Measurements from ENCODE around the gene PPDPF.

The PPDPF gene

DNA sequence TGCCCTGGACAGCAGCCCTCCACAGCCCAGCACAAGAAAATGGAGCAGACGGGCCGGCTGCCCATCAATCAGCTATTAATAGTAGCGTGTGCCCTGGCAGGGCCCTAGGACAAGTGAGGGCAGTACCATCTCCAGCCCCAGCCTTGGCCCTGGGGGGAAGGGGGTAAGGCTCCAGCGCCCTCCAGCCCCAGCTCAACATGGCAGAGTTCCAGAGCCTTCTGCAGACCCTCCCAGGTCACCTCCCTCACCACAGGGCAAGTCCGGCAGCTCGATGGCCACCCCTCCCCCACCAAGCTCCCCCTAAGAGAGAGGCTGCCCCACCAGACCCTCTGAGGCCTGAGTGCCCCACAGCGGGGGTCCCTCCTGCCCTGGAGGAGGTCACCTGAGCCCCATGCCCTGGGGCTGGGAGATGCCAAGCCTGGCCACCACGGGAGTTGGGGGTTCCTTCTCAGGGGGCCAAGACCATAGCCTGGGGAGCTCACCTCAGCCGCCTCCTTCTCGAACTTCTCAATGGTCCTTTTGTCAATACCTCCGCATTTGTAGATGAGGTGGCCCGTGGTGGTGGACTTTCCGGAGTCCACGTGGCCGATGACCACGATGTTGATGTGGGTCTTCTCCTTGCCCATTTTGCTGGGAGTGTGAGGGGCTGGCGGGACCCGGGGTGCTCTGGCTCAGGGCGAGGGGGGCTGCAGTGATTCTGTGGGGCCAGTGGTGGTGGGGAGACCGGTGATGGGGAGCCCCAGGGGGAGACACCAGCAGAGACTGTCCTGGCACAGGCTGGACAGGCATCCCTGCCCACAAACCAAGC, 23.2 kb upstream of the PPDPF start:
- no peak overlapping the region for H3K4me3 ChIP-seq (ENCODE audit: low read depth, low read length)
- DNase-seq (ENCODE audit: low read depth), result no peak
- TF ChIP-seq, protein P1, sequence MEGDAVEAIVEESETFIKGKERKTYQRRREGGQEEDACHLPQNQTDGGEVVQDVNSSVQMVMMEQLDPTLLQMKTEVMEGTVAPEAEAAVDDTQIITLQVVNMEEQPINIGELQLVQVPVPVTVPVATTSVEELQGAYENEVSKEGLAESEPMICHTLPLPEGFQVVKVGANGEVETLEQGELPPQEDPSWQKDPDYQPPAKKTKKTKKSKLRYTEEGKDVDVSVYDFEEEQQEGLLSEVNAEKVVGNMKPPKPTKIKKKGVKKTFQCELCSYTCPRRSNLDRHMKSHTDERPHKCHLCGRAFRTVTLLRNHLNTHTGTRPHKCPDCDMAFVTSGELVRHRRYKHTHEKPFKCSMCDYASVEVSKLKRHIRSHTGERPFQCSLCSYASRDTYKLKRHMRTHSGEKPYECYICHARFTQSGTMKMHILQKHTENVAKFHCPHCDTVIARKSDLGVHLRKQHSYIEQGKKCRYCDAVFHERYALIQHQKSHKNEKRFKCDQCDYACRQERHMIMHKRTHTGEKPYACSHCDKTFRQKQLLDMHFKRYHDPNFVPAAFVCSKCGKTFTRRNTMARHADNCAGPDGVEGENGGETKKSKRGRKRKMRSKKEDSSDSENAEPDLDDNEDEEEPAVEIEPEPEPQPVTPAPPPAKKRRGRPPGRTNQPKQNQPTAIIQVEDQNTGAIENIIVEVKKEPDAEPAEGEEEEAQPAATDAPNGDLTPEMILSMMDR (IDR thresholded peaks at IDR 0.05; ENCODE audit: insufficient read depth, low read depth, low read length, missing control alignments), result no peak

DNA sequence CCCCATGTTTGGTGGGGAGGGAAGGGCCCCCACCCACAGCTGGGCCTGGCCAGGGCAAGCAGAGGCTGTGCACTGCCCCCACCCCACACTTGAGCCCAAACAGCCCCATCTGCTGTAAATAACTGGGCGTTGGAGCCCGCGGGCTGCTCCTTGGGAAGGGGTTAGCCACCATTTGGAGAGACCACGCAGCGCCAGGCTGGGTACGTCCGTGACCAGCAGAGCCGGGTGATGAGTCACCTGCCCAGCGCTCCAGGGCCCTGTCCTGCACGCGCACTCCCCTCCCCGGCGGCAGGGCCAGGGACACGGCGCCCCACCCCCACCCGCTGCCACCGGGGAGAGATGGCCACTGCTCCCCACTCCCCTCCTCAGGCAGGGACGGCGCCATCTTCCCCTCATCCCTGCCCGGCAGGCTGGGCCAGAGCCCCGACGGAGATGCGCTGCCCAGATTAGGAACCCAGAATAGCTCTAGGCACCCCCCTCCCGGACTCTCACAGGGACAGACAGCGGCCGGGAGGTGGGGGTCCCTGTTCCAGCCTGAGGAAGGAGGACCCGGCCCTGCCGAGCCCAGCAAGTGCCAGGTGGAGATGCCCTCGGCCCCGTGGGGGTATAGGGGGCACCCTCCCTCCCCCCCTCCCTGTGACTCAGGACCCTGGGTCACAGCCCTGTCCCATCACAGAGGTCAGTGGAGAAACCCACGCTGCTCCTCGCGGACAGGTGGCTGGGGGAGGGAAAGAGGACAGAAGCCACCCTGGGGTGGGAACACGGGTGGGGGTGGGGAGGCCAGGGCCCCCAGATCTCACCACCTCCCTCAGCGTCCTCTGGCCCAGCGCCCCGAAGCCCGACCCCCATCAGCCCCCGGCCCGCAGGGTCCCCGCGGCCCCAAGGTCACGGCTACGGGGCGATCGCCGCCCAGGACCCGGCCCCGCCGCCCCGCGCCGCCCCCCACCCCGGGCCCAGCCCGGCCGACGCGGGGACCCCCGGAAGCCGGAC, 22.3 kb upstream of the PPDPF start:
- TF ChIP-seq, protein P1 (IDR thresholded peaks at IDR 0.05; ENCODE audit: insufficient read depth, low read depth, low read length, missing control alignments), result no peak
- no peak for DNase-seq (ENCODE audit: low read depth)
- no peak overlapping the region for H3K4me3 ChIP-seq (ENCODE audit: low read depth, low read length)

DNA sequence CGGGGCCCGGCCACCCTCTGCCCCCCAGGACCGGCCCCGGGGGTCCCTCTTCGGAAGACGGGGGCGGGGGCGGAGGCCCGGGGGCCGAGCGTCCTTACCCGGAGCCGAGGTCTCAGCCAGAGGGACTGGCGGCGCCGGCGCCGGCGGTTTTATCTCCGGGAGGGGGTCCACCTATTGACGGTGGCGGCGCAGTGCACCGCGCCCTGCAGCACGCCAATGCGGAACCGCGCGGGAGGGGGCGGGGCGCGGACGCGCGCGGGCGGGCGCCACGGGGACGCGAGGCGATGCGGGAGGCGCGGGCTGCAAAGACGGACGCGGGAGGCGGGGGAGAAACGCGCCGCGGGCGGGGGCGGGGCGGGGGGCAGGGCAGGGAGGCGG, 21.6 kb upstream of the PPDPF start, which contains the start of gene EEF1A2:
EEF1A2 (minus strand) TSS at position 124 of the 378 bp plus-strand sequence. CDS start 1,320 bp downstream, outside the sequence.
- TF ChIP-seq, protein P1 (IDR thresholded peaks at IDR 0.05; ENCODE audit: insufficient read depth, low read depth, low read length, missing control alignments), result no peak
- no peak for DNase-seq (ENCODE audit: low read depth)
- no peak within 1 kb of the TSS for H3K4me3 ChIP-seq (ENCODE audit: low read depth, low read length)

DNA sequence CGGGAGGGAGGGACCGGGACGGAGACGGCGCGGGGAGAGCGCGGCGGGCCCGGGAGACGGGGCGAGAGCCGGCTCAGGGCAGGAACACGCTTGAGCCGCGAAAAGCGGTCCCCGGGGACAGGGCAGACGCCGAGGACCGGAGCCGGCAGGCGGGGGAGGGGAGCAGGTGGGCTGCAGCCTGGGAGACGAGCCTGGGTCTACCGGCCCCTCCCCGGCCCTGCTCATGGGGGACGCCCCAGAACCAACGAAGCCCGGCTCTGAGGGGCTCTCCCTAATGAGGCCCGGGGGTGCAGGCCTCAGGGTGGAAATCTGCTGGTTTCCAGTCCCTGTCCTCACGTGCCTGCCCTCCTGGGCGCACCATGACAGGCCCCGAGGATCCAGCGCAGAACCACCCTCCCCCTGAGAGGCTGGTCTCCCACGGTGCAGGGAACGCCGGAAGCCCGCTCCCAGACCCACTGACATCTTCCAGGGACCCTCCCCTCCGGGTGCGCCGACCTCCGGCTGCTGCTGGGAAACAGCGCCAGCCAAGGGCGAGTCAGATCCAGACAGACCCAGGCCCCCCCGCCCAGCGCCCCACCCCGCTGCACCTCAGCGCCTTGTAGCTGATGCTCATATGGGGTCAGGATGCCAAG, 21.1 kb upstream of the PPDPF start:
- TF ChIP-seq, protein P1 (IDR thresholded peaks at IDR 0.05; ENCODE audit: insufficient read depth, low read depth, low read length, missing control alignments), result no peak
- DNase-seq (ENCODE audit: low read depth), result no peak
- H3K4me3 ChIP-seq (ENCODE audit: low read depth, low read length), result no peak overlapping the region

DNA sequence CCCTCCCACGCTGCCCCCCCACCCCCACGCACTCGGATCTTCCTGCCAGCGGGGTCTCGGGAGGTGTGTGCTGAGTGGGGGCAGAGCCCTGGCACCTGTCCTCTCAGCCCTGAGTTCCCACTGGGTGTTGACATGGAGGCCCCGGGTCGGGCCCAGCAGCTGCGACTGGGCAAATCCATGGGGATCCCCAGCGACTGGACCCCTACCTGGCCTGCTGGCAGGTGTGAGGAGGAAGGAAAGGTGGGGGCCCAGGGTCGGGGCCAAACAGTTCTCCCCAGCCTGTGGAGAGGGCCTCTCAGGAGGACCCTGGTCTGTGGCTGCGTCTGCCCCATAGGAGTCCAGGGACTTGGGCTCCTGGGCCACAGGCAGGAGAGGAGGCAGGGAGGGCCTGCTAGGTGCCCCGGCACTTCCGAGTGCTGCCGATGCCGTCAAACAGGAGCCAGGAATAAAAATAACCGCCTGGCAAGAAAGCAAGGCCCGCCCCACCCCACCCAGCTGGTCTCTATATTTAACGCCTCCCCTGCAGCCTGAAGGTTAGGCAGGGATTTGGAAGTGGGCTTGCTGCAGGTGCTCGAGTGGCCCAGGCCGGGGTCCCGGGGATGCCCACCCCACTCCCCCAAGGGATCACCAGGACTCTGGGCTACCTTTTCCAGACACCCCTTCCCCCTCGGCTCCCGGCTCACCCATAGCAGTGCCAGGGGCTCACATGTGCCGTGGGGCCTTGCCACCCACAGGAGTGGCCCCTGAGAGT, 20.2 kb upstream of the PPDPF start:
- H3K4me3 ChIP-seq (ENCODE audit: low read depth, low read length), result no peak overlapping the region
- TF ChIP-seq, protein P1 (IDR thresholded peaks at IDR 0.05; ENCODE audit: insufficient read depth, low read depth, low read length, missing control alignments), result no peak
- DNase-seq (ENCODE audit: low read depth), result no peak
